Mucosa of rectum (tissue), 2 donors: ENCODE results near the gene DBR1.

Source experiments
- H3K27ac ChIP-seq, 2 donors: one replicate each; pipeline ENCODE4 v1.7.0; 2013; ENCODE audit warnings: inconsistent platforms in 2 of 2, low read depth in 2 of 2, low read length in 2 of 2
- H3K27me3 ChIP-seq, 2 donors: one replicate each; pipeline ENCODE4 v1.7.0; 2013; ENCODE audit warnings: low read length in 2 of 2; ENCODE audit not compliant: control insufficient read depth in 2 of 2, insufficient read depth in 2 of 2
- H3K36me3 ChIP-seq, 2 donors: one replicate each; pipeline ENCODE4 v1.7.0; 2013; ENCODE audit warnings: low read length in 2 of 2; ENCODE audit not compliant: control insufficient read depth in 2 of 2, insufficient read depth in 2 of 2
- H3K4me1 ChIP-seq, 2 donors: one replicate each; pipeline ENCODE4 v1.7.0; 2013; ENCODE audit warnings: low read length in 2 of 2, mild to moderate bottlenecking in 1 of 2; ENCODE audit not compliant: control insufficient read depth in 2 of 2, insufficient read depth in 2 of 2
- H3K4me3 ChIP-seq, 2 donors: one replicate each; pipeline ENCODE4 v1.7.0; 2013; ENCODE audit warnings: low read length in 2 of 2
- H3K9ac ChIP-seq, 2 donors: one replicate each; pipeline ENCODE4 v1.7.0; 2013; ENCODE audit warnings: low read length in 2 of 2, low read depth in 1 of 2, mild to moderate bottlenecking in 1 of 2
- H3K9me3 ChIP-seq, 2 donors: one replicate each; pipeline ENCODE4 v1.7.0; 2013; ENCODE audit warnings: low read length in 2 of 2; ENCODE audit not compliant: control insufficient read depth in 2 of 2
- donor health status: healthy.
- donor health status: Normal muscosa, but diverticular disease.

The DBR1 gene

DNA sequence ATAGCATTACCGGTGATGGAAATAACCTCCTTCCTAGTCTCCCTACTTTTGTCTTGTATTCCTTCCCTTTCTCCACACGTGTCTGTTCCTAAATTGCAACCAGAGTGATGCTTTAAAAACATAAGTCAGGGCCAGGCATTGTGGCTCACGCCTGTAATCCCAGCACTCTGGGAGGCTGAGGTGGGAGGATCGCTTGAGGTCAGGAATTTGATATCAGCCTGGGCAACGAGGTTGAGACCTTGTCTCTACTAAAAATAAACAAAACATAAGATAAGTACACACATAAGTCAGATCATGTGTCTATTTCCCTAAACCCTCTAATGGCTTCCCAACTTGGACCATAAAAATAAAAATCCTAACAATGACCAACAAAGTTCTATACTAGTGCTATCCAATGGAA is 30.8 kb upstream of the DBR1 start:
- no peak overlapping the region for H3K4me3 ChIP-seq
- H3K36me3 ChIP-seq = no peaks in the 10 kb centered on the region
- no peaks in the 10 kb centered on the region for H3K27me3 ChIP-seq
- no peaks in the 10 kb centered on the region for H3K4me1 ChIP-seq
- no peak overlapping the region for H3K27ac ChIP-seq
- H3K9ac ChIP-seq = no peak overlapping the region
- no peaks in the 10 kb centered on the region for H3K9me3 ChIP-seq

DNA sequence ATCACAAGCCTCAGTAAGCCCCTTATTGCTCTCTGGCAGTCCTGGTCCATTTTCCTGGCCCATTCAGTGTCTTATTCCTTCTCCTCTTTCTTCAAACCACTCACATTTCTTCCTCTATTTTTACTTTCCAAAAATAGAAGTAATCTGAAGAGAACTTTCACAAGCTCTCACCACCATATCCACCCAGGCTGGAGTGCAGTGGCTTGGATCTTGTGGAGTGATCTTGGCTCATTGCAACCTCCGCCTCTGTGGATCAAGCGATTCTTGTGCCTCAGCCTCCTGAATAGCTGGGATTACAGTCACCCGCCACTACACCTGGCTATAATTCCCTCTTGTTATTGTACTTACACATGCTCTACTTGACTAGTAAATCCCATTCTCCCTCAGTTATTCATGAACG is 29.2 kb upstream of the DBR1 start:
- no peaks in the 10 kb centered on the region for H3K27me3 ChIP-seq
- H3K36me3 ChIP-seq = no peaks in the 10 kb centered on the region
- no peaks in the 10 kb centered on the region for H3K9me3 ChIP-seq
- H3K9ac ChIP-seq = no peak overlapping the region
- no peaks in the 10 kb centered on the region for H3K4me1 ChIP-seq
- H3K27ac ChIP-seq = no peak overlapping the region
- no peak overlapping the region for H3K4me3 ChIP-seq

- H3K4me3 ChIP-seq = no peak overlapping the region
- no peak overlapping the region for H3K9ac ChIP-seq
- H3K27me3 ChIP-seq = no peaks in the 10 kb centered on the region
- H3K36me3 ChIP-seq = no peaks in the 10 kb centered on the region
- H3K27ac ChIP-seq = no peak overlapping the region
- no peaks in the 10 kb centered on the region for H3K4me1 ChIP-seq
- H3K9me3 ChIP-seq = no peaks in the 10 kb centered on the region
Observed at GRCh38 chr3:138202945-138203701, 28.4 kb upstream of the DBR1 start.

GRCh38 chr3:138200424-138200823 is 25.7 kb upstream of the DBR1 start:
- no peak overlapping the region for H3K9ac ChIP-seq
- H3K9me3 ChIP-seq = no peaks in the 10 kb centered on the region
- H3K27me3 ChIP-seq = no peaks in the 10 kb centered on the region
- H3K27ac ChIP-seq = no peak overlapping the region
- no peaks in the 10 kb centered on the region for H3K36me3 ChIP-seq
- no peaks in the 10 kb centered on the region for H3K4me1 ChIP-seq
- H3K4me3 ChIP-seq = no peak overlapping the region

DNA sequence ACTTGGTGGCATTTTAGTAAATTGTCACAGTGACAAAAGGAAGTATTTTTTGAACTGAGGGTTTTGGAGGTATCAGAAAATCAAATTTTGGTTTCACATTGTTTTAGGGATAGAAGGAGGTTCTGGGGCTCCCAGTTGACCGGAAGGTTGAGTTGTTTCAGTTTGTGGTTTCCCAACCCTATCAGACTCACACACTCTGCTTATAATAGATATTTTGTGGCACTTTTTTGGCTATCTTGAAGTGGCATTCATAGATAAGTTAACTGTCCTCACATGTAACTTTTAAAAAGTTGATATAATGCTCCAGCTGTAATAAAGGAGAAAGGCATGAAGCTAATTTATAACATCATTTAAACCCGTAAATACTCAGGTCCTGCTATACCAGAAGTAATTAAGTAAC is 25.1 kb upstream of the DBR1 start:
- no peaks in the 10 kb centered on the region for H3K36me3 ChIP-seq
- H3K27me3 ChIP-seq = no peaks in the 10 kb centered on the region

GRCh38 chr3:138197524-138197923 is 22.8 kb upstream of the DBR1 start:
- Histone ChIP-seq H3K4me1 (no peaks in the 10 kb centered on the region), H3K9ac (no peak overlapping the region), H3K4me3 (no peak overlapping the region), H3K27me3 (no peaks in the 10 kb centered on the region), H3K27ac (no peak overlapping the region), H3K9me3 (no peaks in the 10 kb centered on the region), H3K36me3 (no peaks in the 10 kb centered on the region)

More for the DNA sequence above, 25.1 kb upstream of the DBR1 start:
- no peak overlapping the region for H3K9ac ChIP-seq
- no peaks in the 10 kb centered on the region for H3K4me1 ChIP-seq
- H3K27ac ChIP-seq = no peak overlapping the region
- no peak overlapping the region for H3K4me3 ChIP-seq
- H3K9me3 ChIP-seq = no peaks in the 10 kb centered on the region

GRCh38 chr3:138197058-138197457 is 22.3 kb upstream of the DBR1 start:
- Histone ChIP-seq H3K4me3 (no peak overlapping the region), H3K36me3 (no peaks in the 10 kb centered on the region), H3K27ac (no peak overlapping the region), H3K9me3 (no peaks in the 10 kb centered on the region), H3K27me3 (no peaks in the 10 kb centered on the region), H3K9ac (no peak overlapping the region), H3K4me1 (no peaks in the 10 kb centered on the region)

GRCh38 chr3:138196023-138196422 is 21.3 kb upstream of the DBR1 start:
- H3K27ac ChIP-seq = no peak overlapping the region
- no peaks in the 10 kb centered on the region for H3K36me3 ChIP-seq
- no peaks in the 10 kb centered on the region for H3K27me3 ChIP-seq
- H3K9me3 ChIP-seq = no peaks in the 10 kb centered on the region
- no peak overlapping the region for H3K4me3 ChIP-seq
- no peaks in the 10 kb centered on the region for H3K4me1 ChIP-seq
- no peak overlapping the region for H3K9ac ChIP-seq

DNA sequence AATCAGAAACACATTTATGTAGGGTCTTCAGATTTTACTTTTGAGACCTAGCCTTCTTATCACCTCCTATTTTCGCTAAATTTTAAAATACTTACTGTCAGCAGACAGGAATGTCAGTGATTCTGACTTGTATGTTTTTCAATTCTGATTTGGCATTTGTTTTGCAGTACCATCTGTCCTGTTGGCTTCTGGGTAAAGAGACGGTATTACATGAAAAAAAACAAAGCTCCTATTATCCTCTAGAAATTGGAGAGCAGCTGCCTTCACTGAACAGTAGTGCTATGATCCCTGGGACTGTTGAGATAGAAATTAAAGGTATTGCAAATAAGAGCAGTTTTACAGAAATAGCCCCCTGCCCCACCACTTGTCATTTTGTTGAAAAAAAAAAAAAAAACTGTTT is 20.8 kb upstream of the DBR1 start:
- Histone ChIP-seq H3K4me1 (no peaks in the 10 kb centered on the region), H3K27me3 (no peaks in the 10 kb centered on the region), H3K36me3 (no peaks in the 10 kb centered on the region), H3K9me3 (no peaks in the 10 kb centered on the region), H3K4me3 (no peak overlapping the region), H3K27ac (no peak overlapping the region), H3K9ac (no peak overlapping the region)

- Histone ChIP-seq H3K4me1 (peaks cover 6 to 15% of the 10 kb centered on the region in 2 donors), H3K27me3 (peaks cover 0 to 2% of the 10 kb centered on the region in 2 donors), H3K9ac (peak overlapping the region; percentile 94 to 97), H3K4me3 (peak overlapping the region; percentile 97 to 98), H3K36me3 (no peaks in the 10 kb centered on the region), H3K9me3 (no peaks in the 10 kb centered on the region), H3K27ac (peak overlapping the region; percentile 95 to 97)
Observed at GRCh38 chr3:138188013-138188730, 13.5 kb upstream of the DBR1 start.
